ENCODE results near the gene CDH4. TPM values are rescaled to one million over a fixed set of nuclear protein-coding genes. Genes with fewer than 3 reads are reported as not detected.
A peak's percentile ranks its signal among the peaks of the same experiment; 100 is the strongest.

The CDH4 gene
- total and polyA plus RNA-seq, 2 of the 8 experiments (the other 6 are each of a cell fraction or from before 2014, with no cell fraction given): 4.3 to 7.9 TPM

DNA sequence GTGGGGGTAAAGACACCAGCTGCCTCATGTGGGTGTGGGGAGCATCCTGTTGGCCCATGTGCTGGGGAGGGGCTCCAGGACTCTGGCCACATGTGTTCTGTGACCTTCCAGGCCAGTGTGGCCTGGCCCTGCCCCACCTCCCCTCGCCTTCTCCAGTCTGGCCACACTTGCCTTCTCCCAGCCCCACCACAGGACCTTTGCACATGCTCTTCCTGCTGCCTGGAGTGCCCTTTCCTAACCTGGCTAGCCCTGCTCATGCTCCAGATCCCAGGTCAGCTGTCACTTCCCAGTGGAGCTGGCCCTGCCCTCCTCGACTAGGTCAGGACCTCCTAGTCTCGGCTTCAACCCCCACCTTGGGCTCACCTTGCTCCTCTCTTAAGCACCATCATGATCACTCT lies 183.8 kb downstream of the CDH4 start:
- peak overlapping the region; percentile 81 for H3K27ac ChIP-seq (ENCODE audit: low read depth, low read length)
- no peak overlapping the region for H3K23ac ChIP-seq (ENCODE audit: insufficient read length)

More for the DNA sequence above, 183.8 kb downstream of the CDH4 start:
- Histone ChIP-seq H3K4me2 (ENCODE audit: insufficient read depth in 1 of 2, low read depth in 2 of 2, low read length in 2 of 2) (peak overlapping the region; percentile 49 to 56), H3K4me3 (ENCODE audit: extremely low read depth in 1 of 4, insufficient read depth in 2 of 4, low read depth in 3 of 4, low read length in 4 of 4) (peak overlapping the region in 1 of 4 experiments; percentile 25; a peak in 1 of 8 replicates), H3K36me3 (ENCODE audit: control insufficient read depth in 2 of 4, insufficient read depth in 4 of 4, low read length in 3 of 4) (no peaks in the 10 kb centered on the region), H3K27me3 (replicated peaks in 1 of 4; ENCODE audit: control insufficient read depth in 3 of 4, extremely low read depth in 1 of 4, insufficient read depth in 3 of 4, low read length in 3 of 4) (no peaks in the 10 kb centered on the region), H2BK20ac (ENCODE audit: low read length) (peak overlapping the region; percentile 99), H3K14ac (ENCODE audit: insufficient read length) (peak overlapping the region; percentile 37), H3K79me1 (ENCODE audit: low read depth, low read length) (peaks cover 3% of the 10 kb centered on the region; the same call in 1 of the 2 replicates), H4K20me1 (replicated peaks in 1 of 2; ENCODE audit: control insufficient read depth in 1 of 2, insufficient read depth in 2 of 2, low read length in 2 of 2) (no peaks in the 10 kb centered on the region), H3K56ac (replicated peaks; ENCODE audit: insufficient read length, low read depth, low read length) (peak overlapping the region; percentile 75), H2BK120ac (replicated peaks; ENCODE audit: low read depth, low read length) (peak overlapping the region; percentile 100), H2AFZ (ENCODE audit: low read length) (no peak overlapping the region), H4K91ac (replicated peaks; ENCODE audit: insufficient read length, low read length) (peak overlapping the region; percentile 100), H3K18ac (ENCODE audit: extremely low read depth, low read length) (peak overlapping the region; percentile 99), H4K5ac (ENCODE audit: insufficient read length, low read depth, low read length) (peak overlapping the region; percentile 76), H4K8ac (ENCODE audit: extremely low read depth, insufficient read depth, low read length) (0 out of 2 replicates have a peak overlapping the region, but pooled peaks have one; percentile 35), H3K79me2 (ENCODE audit: control insufficient read depth in 1 of 2, insufficient read depth in 2 of 2, low read length in 2 of 2) (no peaks in the 10 kb centered on the region), H3K4me1 (replicated peaks in 1 of 4; ENCODE audit: control insufficient read depth in 3 of 4, insufficient read depth in 4 of 4, low read length in 3 of 4) (peaks cover 19 to 56% (median 30%) of the 10 kb centered on the region in 4 experiments), H3K4ac (replicated peaks; ENCODE audit: insufficient read length, low read depth, low read length) (peak overlapping the region; percentile 100), H3K23me2 (ENCODE audit: low read depth, low read length) (no peaks in the 10 kb centered on the region), H2BK15ac (ENCODE audit: low read length) (peak overlapping the region; percentile 82), H3K9me3 (ENCODE audit: insufficient read depth in 2 of 2, low read depth in 1 of 2, low read length in 1 of 2) (no peaks in the 10 kb centered on the region), H2BK12ac (ENCODE audit: low read depth, low read length) (peak overlapping the region; percentile 98), H2BK5ac (ENCODE audit: low read depth, low read length) (peak overlapping the region; percentile 99), H3K9ac (replicated peaks in 1 of 4; ENCODE audit: extremely low read depth in 1 of 4, low read depth in 3 of 4, low read length in 3 of 4) (peak overlapping the region in 1 of 4 experiments; percentile 28; a peak in 2 of 7 replicates), H2AK5ac (ENCODE audit: low read depth, low read length) (peak overlapping the region; percentile 99)
- CTCF ChIA-PET (ENCODE audit: partially characterized antibody): interaction anchor here (1.0 to 1.3 kb wide), 3 partner anchors 13 to 89 kb away, joined by 3 read pairs; no protein-coding TSS in a partner anchor
- DNase-seq (ENCODE audit: low read depth in 1 of 2, low spot score in 2 of 2): no peak
- TF ChIP-seq CREB1 (IDR thresholded peaks at IDR 0.05) (no peak), KDM1A (IDR thresholded peaks at IDR 0.05; ENCODE audit: borderline replicate concordance, low read length) (peak; percentile 94; the same call in 1 of the 2 replicates), MAX (IDR thresholded peaks at IDR 0.05) (peak; percentile 13; the same call in 1 of the 2 replicates)
- POLR2A ChIA-PET (ENCODE audit: partially characterized antibody): interaction anchor here (0.7 to 4.2 kb wide), 10 partner anchors 11 to 83 kb away, joined by 3 to 25 read pairs (median 3); no protein-coding TSS in a partner anchor
- WGBS, 2 experiments (ENCODE audit: extremely low coverage in 1 of 2, insufficient coverage in 1 of 2, insufficient read length in 1 of 2, insufficient replicate concordance in 2 of 2, low coverage in 1 of 2, low lambda C conversion rate in 2 of 2, missing lambda C conversion rate in 1 of 2): 57% methylated on average over 3 of the region's 3 CpGs; no CpG with 5 or more reads in 1 of the 2 experiments
- no peak for FAIRE-seq

All from H1 (cell line).